HEK293T (cell line): ENCODE data around the gene SLC5A2.
"Not testable (repeated sequence)": the region's sequence is repeated elsewhere in the genome, so short reads cannot be mapped to it uniquely, and the experiment has no call there.

Source experiments
- BHLHE40 ChIP-seq: fragments of 450-650 bp; IDR thresholded peaks from 2 replicates; pipeline ENCODE4 v1.6.1; 2016; ENCODE audit warnings: mild to moderate bottlenecking, moderate library complexity, borderline replicate concordance
- ELF4 ChIP-seq: fragments of 450-650 bp; IDR thresholded peaks from 2 replicates; pipeline ENCODE4 v1.6.1; 2017; ENCODE audit warnings: antibody characterized with exemption
- FOXA1 ChIP-seq: fragments of 450-650 bp; IDR thresholded peaks from 2 replicates; pipeline ENCODE4 v1.6.1; 2016; ENCODE audit warnings: mild to moderate bottlenecking
- FOXK2 ChIP-seq: fragments of 450-650 bp; IDR thresholded peaks from 2 replicates; pipeline ENCODE4 v1.6.1; 2016; ENCODE audit warnings: mild to moderate bottlenecking
- HDGF ChIP-seq: fragments of 450-650 bp; IDR thresholded peaks from 2 replicates; pipeline ENCODE4 v1.6.1; 2017; ENCODE audit warnings: antibody characterized with exemption, borderline replicate concordance
- SUZ12 ChIP-seq: fragments of 450-650 bp; IDR thresholded peaks from 2 replicates; pipeline ENCODE4 v1.6.1; 2016; ENCODE audit warnings: mild to moderate bottlenecking

DNA sequence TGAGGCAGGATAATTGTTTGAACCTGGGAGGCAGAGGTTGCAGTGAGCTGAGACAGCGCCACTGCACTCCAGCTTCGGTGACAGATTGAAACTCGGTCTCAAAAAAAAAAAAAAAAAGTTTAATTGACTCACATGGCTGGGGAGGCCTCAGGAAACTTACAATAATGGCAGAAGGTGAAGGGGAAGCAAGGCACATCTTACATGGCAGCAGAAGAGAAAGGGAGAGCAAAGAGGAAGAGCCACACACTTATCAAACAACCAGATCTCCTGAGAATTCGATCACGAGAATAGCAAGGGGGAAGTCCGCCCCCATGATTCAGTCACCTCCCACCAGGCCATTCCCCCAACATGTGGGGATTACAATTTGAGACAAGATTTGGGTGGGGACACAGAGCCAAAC lies 37.0 kb upstream of the SLC5A2 start:
- not testable (repeated sequence) for TF ChIP-seq BHLHE40, FOXK2, ELF4, HDGF, SUZ12, FOXA1
